Measurements from ENCODE around the gene CMTR1.

The CMTR1 gene

DNA sequence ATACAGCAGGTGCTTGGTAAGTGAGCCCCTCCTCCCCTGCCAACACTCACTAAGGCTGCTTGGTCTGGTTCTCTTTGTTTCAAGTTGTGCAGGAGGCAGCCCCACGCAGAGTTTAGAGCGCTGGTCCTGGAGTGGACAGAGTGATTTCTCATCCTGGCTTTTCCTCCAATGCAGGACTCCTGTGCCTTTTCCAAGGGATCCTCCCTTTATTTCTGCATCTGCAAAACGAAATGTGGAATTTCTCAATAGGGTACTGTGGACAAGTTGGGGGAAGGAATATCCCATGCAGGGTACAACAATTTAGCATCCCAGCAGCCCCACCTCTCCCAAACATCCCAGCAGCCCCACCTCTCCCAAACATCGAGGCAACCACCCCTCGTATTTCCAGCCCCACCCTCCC, 97.3 kb downstream of the CMTR1 start:
- TF ChIP-seq, protein P1, sequence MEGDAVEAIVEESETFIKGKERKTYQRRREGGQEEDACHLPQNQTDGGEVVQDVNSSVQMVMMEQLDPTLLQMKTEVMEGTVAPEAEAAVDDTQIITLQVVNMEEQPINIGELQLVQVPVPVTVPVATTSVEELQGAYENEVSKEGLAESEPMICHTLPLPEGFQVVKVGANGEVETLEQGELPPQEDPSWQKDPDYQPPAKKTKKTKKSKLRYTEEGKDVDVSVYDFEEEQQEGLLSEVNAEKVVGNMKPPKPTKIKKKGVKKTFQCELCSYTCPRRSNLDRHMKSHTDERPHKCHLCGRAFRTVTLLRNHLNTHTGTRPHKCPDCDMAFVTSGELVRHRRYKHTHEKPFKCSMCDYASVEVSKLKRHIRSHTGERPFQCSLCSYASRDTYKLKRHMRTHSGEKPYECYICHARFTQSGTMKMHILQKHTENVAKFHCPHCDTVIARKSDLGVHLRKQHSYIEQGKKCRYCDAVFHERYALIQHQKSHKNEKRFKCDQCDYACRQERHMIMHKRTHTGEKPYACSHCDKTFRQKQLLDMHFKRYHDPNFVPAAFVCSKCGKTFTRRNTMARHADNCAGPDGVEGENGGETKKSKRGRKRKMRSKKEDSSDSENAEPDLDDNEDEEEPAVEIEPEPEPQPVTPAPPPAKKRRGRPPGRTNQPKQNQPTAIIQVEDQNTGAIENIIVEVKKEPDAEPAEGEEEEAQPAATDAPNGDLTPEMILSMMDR (IDR thresholded peaks at IDR 0.05; ENCODE audit: low read length, missing control alignments) = no peak
- no peak for DNase-seq (ENCODE audit: low read depth)
- H3K4me3 ChIP-seq (replicated peaks; ENCODE audit: low read depth, low read length) = no peak overlapping the region

DNA sequence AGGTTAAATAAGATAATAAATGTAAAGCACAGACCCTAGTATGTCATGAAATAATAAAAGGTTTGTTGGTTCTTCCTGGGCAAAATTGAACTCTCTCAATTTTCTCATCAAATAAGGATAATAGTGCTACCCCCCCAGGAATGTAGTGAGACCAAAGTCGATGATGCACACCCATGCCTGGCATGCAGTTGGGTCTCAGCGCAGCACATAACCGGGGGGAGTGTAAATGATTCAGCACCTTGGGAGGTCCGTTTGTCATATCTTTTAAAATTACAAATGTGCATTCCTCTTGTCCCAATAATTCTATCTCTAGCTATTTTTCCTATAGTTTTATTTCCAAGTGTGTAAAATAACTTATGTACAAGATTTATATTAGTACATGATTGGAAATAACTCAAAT, 98.0 kb downstream of the CMTR1 start:
- TF ChIP-seq, protein P1 (IDR thresholded peaks at IDR 0.05; ENCODE audit: low read length, missing control alignments) = no peak
- DNase-seq (ENCODE audit: low read depth) = no peak
- no peak overlapping the region for H3K4me3 ChIP-seq (replicated peaks; ENCODE audit: low read depth, low read length)
